HUES48 (cell line): ENCODE data around the gene AUTS2.
A peak's percentile ranks its signal among the peaks of the same experiment; 100 is the strongest.

Source experiments
- H3K27ac ChIP-seq: one replicate; pipeline ENCODE4 v1.7.0; 2013; ENCODE audit warnings: low read depth, low read length, inconsistent platforms
- H3K27me3 ChIP-seq: 2 replicates; pipeline ENCODE4 v1.6.1; 2013; ENCODE audit warnings: mild to moderate bottlenecking, low read length; ENCODE audit not compliant: control insufficient read depth, insufficient read depth
- H3K36me3 ChIP-seq: 2 replicates; pipeline ENCODE4 v1.6.1; 2013; ENCODE audit warnings: low read length; ENCODE audit not compliant: control insufficient read depth, insufficient read depth
- H3K4me1 ChIP-seq: 2 replicates; pipeline ENCODE4 v1.6.1; 2013; ENCODE audit warnings: mild to moderate bottlenecking, low read length; ENCODE audit not compliant: control insufficient read depth, insufficient read depth
- H3K4me3 ChIP-seq: 2 replicates; pipeline ENCODE4 v1.5.1; 2013; ENCODE audit warnings: mild to moderate bottlenecking, low read depth, low read length
- H3K9ac ChIP-seq: 2 replicates; pipeline ENCODE4 v1.6.1; 2013; ENCODE audit warnings: mild to moderate bottlenecking, low read depth, low read length, moderate library complexity
- H3K9me3 ChIP-seq: 2 replicates; pipeline ENCODE4 v1.6.1; 2013; ENCODE audit warnings: low read length; ENCODE audit not compliant: control insufficient read depth, insufficient read depth

Gene AUTS2

GRCh38 chr7:69612981-69613380 lies 14.7 kb downstream of the AUTS2 start:
- no peak overlapping the region for H3K4me3 ChIP-seq
- no peaks in the 10 kb centered on the region for H3K9me3 ChIP-seq
- no peak overlapping the region for H3K9ac ChIP-seq
- no peaks in the 10 kb centered on the region for H3K36me3 ChIP-seq
- peaks cover 99% of the 10 kb centered on the region for H3K27me3 ChIP-seq
- no peak overlapping the region for H3K27ac ChIP-seq
- H3K4me1 ChIP-seq: peaks cover 40% of the 10 kb centered on the region

DNA sequence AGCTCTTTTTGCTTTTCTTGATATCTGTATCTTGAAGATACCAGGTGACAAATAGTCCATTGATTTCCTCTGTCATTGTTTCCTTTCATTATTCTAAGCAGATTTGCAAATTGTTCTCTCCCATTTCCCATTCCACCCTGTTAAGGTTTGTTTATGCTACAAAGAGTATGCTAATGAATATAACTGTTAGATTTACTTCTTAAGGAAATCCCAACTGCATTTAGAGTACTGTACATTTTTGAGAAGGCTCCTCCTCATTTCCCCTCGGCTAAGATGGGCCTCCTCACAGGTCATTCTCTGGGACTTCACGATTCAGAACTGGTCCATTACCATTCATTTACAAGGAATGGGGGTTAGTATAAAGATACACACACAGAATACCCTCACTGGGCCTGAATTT lies 15.6 kb downstream of the AUTS2 start:
- H3K27me3 ChIP-seq: peaks cover 99% of the 10 kb centered on the region
- peaks cover 43% of the 10 kb centered on the region for H3K4me1 ChIP-seq
- no peaks in the 10 kb centered on the region for H3K36me3 ChIP-seq
- no peaks in the 10 kb centered on the region for H3K9me3 ChIP-seq
- H3K4me3 ChIP-seq: no peak overlapping the region
- no peak overlapping the region for H3K9ac ChIP-seq
- no peak overlapping the region for H3K27ac ChIP-seq

GRCh38 chr7:69615685-69616084 lies 17.4 kb downstream of the AUTS2 start:
- Histone ChIP-seq H3K9me3 (no peaks in the 10 kb centered on the region), H3K9ac (no peak overlapping the region), H3K4me3 (no peak overlapping the region), H3K27me3 (peaks cover 99% of the 10 kb centered on the region), H3K4me1 (peaks cover 45% of the 10 kb centered on the region), H3K36me3 (no peaks in the 10 kb centered on the region), H3K27ac (no peak overlapping the region)

DNA sequence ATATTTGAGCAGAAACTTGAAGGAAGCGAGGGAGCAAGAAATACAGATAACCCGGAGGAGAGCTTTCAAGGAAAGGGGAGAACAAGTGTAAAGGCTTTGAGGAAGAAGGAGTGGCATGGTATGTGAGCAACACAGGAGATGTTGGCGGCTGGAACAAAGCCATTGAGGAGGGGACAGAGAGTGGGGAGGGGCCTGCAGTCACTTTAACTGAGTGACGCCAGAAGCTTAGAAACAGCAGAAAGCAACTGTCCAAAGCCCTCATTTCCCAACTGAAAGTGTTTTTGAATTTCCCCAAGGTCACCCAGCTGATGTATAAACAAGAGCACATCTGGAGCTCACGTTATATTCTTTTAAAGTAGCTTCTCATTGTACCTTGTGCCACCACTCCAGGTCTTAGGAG lies 19.1 kb downstream of the AUTS2 start:
- peaks cover 100% of the 10 kb centered on the region for H3K27me3 ChIP-seq
- no peak overlapping the region for H3K27ac ChIP-seq
- H3K9ac ChIP-seq: no peak overlapping the region
- H3K36me3 ChIP-seq: no peaks in the 10 kb centered on the region
- H3K4me3 ChIP-seq: no peak overlapping the region
- H3K9me3 ChIP-seq: no peaks in the 10 kb centered on the region
- peaks cover 59% of the 10 kb centered on the region for H3K4me1 ChIP-seq

DNA sequence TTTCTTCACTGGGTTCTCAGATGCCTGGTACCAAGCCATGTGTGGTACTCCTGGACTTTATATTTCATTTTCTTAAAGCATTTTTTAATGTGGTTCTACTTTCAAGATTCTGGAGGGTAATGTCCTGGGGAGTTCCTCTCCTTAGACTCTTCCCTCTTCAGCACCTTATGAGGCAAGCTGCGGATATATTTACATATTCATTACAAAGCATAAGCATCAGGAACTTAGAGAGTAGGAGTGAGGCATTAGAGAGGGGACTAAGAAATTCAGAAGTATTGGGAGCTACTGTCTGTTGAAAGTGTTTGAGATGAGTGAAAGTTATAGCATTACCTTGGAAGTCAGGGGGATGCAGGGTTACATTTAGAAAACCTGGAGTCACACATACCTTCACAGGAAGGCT lies 20.8 kb downstream of the AUTS2 start:
- no peaks in the 10 kb centered on the region for H3K9me3 ChIP-seq
- H3K27ac ChIP-seq: no peak overlapping the region
- no peaks in the 10 kb centered on the region for H3K36me3 ChIP-seq
- no peak overlapping the region for H3K4me3 ChIP-seq
- no peak overlapping the region for H3K9ac ChIP-seq
- peaks cover 48% of the 10 kb centered on the region for H3K4me1 ChIP-seq
- H3K27me3 ChIP-seq: peaks cover 100% of the 10 kb centered on the region

DNA sequence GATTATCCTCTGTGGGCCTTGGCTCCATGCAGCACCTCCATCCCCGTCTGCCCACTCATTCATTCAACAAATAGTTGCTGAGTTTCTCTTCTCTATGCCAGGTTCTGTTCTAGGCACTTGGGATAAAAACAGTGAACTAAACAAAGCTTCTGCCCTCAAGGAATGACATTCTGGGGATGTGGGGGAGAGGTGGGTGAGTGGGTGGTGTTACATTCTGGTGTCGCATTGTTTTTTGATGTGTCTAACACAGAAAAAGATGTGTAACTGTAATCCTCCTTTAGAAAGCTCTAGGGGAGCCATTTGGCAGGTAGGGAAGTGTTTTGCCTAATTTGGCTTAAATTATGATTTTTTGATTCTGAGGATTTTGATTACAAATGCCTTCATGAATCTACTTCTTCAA lies 21.4 kb downstream of the AUTS2 start:
- no peaks in the 10 kb centered on the region for H3K9me3 ChIP-seq
- no peak overlapping the region for H3K4me3 ChIP-seq
- H3K27ac ChIP-seq: no peak overlapping the region
- peaks cover 48% of the 10 kb centered on the region for H3K4me1 ChIP-seq
- H3K9ac ChIP-seq: no peak overlapping the region
- no peaks in the 10 kb centered on the region for H3K36me3 ChIP-seq
- H3K27me3 ChIP-seq: peaks cover 100% of the 10 kb centered on the region

- peaks cover 100% of the 10 kb centered on the region for H3K27me3 ChIP-seq
- H3K9me3 ChIP-seq: no peaks in the 10 kb centered on the region
- no peak overlapping the region for H3K27ac ChIP-seq
- H3K36me3 ChIP-seq: no peaks in the 10 kb centered on the region
- H3K4me1 ChIP-seq: peaks cover 50% of the 10 kb centered on the region
- H3K9ac ChIP-seq: no peak overlapping the region
- H3K4me3 ChIP-seq: no peak overlapping the region
Measured at GRCh38 chr7:69620063-69620462, 21.8 kb downstream of the AUTS2 start.

- no peak overlapping the region for H3K27ac ChIP-seq
- H3K4me1 ChIP-seq: peaks cover 51% of the 10 kb centered on the region
- no peak overlapping the region for H3K9ac ChIP-seq
- peaks cover 100% of the 10 kb centered on the region for H3K27me3 ChIP-seq
- no peaks in the 10 kb centered on the region for H3K9me3 ChIP-seq
- H3K4me3 ChIP-seq: no peak overlapping the region
- no peaks in the 10 kb centered on the region for H3K36me3 ChIP-seq
Measured at GRCh38 chr7:69620650-69621049, 22.4 kb downstream of the AUTS2 start.

DNA sequence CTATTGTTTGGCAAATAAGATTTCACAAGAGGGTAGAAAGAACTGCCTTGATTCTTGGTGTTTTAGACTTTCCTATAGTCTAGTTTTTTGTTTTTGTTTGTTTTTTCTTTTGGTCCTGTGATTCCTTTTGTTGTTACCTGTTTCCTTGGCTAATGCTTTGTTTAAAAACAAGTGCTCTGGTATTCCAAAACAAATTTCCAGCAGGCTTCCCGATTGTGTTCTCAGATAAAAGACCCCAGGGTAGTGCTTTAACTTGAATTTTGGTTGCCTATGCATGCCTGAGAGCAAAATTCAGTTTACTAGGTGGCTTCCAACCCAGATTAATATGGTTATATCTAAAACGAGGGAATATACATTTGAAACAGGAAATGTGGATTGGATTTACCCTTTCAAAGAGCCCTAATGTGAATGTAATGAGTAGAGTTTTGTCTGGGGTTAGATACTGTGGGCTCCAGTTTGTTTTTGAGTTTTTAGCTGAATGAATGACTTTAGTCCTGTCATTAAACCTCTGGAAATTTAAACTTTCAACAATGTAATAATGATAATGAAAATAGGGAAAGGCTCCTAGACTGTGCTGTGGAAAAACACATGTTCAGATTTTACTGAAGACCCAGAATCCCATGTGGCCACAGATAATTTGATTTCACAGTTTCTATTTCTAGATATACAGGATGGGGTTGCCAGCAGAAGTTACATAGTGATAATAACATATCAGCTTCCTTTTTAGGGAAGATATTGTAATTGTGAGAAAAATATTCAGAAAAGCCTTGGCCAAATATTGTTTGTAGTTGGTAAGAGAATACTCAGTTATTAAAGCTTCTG lies 23.9 kb downstream of the AUTS2 start:
- no peak overlapping the region for H3K4me3 ChIP-seq
- peaks cover 49% of the 10 kb centered on the region for H3K4me1 ChIP-seq
- no peak overlapping the region for H3K9ac ChIP-seq
- H3K36me3 ChIP-seq: no peaks in the 10 kb centered on the region
- H3K9me3 ChIP-seq: no peaks in the 10 kb centered on the region
- peaks cover 99% of the 10 kb centered on the region for H3K27me3 ChIP-seq
- peak overlapping the region; percentile 39 for H3K27ac ChIP-seq

DNA sequence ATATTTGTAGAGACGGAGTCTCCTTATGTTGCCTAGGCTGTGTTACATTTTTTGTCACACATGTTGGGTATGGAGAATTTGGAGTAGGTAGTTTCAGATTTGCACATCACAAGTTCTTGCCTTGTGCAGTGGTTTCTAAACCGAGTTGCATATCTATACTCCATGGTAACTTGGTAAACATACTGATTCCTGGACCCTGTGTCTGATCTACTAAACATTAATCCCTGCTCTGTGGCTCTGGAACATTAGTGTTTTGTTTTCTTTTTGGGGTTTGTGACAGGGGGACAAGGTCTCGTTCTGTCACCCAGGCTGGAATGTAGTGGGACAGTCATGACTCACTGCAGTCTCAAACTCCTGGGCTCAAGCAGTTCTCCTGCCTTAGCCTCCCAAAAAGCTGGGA lies 24.7 kb downstream of the AUTS2 start:
- Histone ChIP-seq H3K27ac (no peak overlapping the region), H3K9me3 (no peaks in the 10 kb centered on the region), H3K4me3 (no peak overlapping the region), H3K36me3 (no peaks in the 10 kb centered on the region), H3K9ac (no peak overlapping the region), H3K4me1 (peaks cover 42% of the 10 kb centered on the region), H3K27me3 (peaks cover 98% of the 10 kb centered on the region)

DNA sequence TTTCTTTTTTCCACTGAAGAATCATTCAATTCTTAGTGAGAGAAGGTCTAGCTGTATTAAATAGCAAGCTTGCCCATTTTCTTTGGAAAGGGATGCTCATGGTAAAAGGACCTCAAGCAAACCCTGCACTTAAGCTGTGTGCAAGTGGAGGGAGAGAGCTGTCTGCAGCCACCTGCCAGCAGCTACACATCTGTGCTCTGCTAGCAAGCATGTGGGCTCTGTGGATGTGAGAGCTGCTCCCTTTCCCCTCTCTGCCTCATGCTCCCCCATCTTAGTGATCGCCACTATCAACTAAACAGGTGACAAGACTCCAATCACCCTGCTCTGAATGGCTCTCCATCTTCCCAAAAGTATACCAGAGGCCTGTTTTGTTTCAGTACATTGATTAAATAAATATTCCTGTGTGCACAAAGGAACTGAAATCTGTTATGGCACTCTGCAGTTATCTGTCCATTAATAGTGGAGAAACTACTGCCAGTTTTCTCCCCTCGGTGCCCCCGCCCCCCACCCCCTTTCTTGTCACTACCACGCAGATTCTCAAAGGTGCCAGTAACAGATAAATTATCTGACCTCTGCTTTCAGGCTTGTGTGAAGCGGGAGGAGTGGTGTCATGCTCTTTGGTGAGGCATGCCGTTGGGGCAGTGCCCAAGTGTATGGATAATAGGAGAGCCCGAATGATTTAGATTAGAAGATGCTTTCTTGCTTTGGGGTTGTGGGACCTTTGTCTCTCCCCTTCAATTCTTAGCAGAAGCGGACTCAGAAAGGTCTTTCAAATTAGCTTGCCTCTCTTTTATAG lies 26.4 kb downstream of the AUTS2 start:
- Histone ChIP-seq H3K4me1 (peaks cover 27% of the 10 kb centered on the region), H3K27me3 (peaks cover 98% of the 10 kb centered on the region), H3K4me3 (no peak overlapping the region), H3K9me3 (no peaks in the 10 kb centered on the region), H3K27ac (no peak overlapping the region), H3K9ac (no peak overlapping the region), H3K36me3 (no peaks in the 10 kb centered on the region)
